ENCODE measurements around the gene TMEM164.

TMEM164 gene

DNA sequence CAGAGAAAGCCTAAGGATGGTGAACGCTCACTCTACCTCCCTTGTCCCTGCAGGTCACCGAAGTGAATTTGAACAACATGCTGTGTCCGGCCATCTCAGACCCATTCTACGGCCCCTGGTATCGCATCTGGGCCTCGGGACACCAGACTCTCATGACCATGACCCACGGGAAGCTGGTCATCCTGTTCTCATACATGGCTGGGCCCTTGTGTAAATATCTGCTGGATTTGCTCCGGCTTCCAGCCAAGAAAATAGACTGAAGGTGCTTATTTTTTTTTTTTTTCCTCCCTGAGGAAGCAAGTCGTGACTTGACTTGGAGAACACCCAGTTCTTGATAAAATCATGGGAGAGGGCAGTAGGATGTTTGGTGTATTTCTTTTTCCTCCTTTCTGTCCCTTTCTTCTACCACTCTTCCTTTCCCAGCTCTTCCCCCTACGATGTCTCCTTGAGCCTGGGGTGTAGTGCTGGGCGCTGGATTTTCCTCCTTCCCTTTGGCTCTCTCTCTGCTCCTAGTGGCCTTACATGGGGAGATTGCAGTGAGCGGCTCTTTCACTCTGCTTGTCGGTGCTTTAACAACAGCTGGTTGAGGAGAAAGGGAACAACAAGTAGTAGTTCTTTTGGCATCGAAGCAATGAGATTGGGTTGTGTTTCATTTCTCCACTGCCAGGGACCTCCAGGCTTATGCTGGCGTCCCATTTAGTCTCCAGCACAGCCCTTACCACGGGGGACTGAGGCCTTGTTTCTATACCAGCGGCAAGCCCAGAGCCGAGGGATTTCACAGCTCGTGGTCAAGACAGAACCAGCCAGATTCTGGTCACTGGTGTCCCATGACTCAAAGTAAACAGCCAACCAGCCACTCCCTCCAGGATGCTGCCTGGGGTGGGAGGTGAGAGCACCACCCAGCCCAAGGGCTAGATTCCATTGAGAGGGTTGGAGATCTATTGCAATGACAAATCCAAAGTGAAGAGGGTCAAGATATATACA, 170.6 kb downstream of the TMEM164 start:
- no peak for DNase-seq

DNA sequence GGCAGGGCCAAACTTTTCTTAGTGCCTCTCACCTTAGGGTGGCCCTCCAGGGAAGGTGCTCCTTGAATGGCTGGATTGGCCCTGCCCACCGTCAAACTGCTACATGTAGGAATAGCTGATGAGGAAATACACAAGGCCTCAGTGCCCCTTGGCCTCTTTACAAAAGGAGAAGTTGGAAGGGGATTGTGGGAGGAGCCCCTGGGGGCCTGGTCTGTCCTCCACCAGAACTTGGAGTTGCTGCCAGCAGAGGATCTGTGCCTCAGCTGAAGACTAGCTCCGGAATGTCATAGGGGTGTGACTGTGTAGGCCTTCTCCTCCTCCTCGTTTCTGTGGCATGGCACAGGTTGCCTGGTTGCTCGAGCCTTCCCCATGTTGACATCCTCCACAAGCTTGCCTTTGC, 172.2 kb downstream of the TMEM164 start:
- no peak for DNase-seq

DNA sequence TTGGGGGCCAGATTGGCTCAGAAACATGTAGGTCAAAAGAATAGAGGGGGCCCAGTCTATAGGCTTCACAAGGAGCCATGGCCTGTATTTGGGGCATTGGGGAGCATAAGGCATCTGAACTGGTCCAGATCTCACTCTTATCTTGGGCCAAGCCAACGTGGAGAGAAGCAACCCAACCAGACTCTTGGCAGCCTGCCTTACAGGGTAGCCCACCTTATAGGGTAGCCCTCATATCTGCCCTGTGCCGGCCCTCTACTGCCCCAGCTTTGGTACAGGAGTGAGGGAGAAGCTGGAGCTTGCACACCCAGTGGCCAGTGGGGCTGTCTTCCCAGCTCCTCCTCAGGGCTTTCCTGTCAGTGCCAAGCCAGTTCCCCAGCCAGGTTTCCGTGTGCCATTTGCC, 172.8 kb downstream of the TMEM164 start:
- no peak for DNase-seq

DNA sequence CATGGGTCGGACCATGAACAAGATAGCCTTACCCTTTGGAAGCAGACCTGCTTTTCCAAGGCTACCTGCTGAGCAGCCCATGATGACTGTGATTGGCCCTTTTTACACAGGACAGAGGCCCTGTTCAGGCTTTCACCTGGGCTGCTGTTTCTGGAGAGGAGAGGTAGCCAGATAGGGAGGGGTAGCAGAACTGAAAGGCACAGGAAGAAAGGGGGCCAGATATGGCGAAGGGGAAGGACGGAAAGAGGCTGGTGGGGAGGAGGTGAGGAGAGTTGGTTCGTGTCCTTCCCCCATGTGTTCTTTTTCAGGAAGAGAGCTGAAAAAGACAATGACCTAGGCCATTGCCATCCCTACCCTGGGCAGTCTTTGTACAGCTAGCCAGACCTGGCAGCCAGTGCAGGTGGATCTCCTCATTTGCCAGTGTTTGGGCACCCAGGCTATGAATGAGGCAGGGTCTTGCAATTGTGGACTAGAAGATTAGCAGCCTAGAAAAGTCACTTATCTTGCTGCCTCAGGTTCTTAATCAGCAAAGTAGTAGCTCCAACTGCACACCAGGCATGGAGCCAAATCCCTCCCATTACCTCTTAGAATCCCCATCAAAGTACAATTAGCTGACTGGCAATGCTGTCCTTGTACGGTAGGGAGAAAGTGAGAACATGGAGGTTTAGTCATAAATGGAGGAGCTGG, 175.4 kb downstream of the TMEM164 start:
- DNase-seq = no peak

DNA sequence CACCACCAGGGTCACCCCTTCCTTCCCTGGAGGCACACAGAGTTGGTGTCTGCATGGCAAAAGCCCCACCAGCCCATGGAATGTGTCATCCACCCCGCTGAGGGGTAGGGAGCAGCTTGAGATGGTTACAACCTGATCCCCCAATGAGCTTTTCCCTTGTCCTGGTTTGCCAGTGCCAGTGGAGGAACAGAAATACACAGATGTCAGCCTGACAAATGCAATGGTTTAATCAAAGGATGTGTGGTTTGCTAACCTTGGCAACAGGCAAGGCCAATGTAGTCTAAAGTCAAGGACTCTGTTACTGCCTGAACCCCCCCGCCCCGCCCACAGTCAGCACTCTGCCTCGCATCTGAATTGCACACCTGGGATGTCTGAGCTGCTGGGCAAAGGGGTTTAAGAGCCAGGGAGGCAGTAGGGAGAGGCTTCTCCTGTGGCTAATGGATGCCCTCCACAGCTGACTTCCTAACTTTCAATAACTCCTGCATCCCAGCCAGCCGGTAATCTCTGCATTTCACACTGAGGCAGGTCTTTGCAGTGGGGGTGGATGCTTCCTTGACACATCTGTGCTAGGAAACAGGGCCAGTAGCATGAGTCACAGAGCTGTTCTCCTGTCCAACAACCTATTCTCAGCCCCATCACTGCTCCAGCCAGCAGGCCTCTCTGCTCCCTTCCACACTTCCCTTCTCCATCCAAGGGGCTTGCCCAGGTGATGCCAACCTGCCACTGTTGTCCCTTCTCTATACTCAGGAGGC, 177.4 kb downstream of the TMEM164 start:
- DNase-seq = no peak

DNA sequence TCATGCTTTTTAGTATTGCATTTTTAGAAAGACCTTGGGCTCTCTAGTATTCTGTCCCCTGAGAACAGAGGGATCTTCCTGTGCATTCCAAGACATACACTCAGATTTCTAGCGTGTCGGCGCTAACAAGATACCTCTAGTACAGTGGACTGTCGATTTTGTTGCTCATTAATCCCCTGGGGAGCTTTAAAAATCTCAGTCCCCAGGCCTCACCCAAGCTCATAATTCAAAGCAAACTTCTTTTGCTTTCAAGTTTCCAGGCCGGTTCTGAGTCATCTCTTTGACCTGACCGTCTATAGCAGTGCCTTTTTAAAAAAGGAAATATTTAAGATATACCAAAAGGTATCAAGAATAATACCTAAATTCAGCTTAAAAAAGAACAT, 178.0 kb downstream of the TMEM164 start:
- no peak for DNase-seq

DNA sequence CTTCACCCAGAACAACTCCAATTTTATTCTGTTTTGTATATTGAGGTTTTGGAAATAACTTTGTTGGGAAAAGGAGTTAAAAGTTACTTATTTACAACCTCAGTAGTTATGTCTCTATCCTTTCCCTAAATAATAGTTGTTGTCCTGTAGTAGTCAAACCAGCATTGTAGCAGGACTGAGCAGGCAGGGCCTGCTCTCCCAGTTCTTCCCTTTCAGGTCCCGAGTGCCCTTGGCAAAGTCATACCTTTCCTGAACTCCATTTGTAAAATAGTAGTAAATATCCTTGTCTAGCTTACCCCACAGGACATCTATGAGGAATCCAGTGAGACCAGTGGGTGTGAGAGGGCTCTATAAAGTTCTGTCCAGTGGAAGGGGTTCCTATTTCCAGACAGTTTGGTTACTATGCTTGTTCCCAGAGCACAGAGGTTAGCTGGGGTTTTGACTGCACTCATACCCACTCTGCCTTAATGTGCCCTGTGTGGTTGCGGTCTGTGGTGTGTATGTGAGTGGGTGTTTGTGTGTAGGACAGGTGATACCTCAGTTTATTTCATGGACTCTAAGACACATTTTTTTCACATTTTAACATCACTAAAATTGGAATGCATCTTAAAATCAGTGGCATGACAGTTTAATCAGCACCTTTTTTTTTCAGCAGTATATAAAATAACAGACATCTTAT, 178.7 kb downstream of the TMEM164 start:
- DNase-seq = no peak

DNA sequence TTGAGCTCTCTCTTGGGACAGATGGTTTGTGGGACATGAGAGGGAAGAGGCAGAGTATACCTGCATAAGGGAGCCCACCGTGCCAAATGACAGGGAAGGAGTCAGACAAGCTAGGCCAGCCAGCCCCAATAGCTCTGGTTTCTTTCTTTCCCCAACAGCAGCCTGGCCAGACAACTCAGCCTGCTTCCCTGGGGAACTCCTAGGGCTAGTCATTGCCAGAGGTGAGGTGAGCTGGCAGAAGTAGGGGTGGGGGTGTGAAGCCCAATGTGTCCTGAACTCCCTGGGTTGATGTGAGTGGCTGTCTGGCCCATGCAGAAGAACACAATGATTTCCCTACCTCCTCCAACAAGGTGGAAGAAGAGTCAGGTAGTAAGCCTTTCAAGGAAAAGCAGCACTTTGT, 179.4 kb downstream of the TMEM164 start:
- no peak for DNase-seq

DNA sequence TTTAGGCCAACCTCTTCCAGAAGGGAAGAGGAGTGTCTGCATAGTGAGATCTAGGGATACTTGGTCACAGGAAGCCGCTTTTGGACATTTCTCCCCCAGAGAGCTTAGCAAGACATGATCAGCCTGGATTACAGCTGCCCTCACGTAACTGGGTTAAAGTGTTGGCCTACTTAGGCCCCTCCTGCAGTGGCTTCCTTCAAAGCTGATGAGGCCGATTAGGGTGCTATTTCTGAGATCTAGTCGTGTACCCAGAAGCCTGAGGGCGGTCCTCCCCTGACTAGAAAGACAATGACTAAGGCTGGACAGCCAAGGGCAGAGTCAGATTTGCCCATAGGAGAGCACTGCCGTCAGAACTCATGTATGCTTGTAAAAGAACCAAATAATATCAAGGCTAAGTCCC, 180.0 kb downstream of the TMEM164 start:
- DNase-seq = no peak

DNA sequence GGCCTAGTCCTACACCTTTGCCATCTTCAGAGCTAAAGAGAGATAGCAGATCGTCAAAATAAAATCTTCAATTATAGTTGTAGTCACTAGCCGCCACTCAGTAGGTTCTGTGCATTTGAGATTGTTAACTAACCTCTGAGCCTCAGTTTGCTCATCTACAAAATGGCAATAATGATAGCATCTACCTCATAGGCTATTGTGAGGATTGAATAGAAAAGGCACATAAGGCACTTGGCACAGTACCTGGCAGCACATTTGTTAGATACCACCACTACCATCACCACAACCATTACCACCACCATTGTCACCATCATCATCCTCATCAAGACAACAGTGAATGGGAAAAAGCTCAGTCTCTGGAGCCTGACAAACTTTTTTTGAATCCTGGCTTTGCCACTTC, 180.4 kb downstream of the TMEM164 start:
- no peak for DNase-seq

DNA sequence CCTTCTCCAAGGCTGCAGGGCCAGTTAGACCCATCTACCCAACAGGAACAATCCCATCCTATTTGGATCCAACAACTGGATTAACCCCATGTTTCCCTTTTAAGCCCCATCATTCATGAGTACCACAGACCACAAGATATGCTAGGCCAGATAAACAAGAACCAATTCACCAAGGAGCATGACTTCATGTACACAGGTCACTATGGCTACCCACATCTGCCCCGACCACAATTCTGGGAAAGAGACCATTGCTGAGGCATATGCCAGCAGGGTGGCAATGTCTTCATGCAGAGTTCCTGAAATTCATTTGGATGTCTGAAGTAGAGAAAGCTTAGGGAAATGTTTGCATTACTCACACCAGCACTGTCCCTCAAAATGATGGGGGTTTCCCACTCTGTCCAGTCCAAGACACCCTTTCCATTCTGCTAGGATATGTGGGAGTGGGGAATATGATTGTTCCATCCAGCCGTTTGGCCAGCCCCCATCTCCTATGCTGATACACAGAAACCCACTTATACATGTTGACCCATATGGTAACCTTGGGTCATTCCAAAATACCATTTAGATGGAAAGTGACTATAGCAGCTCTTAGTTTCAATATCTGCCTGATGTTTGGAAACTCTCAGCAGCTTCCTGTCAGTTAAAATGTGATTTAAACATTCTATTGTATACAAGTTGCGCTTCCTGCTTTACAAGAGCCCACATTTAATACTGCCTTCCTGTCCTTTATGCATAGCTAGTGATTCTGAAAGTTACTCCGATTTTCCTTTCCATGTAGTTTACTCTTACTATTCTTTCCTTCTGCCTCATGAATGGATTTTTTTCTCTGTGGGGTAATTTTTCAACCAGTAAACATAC, 186.0 kb downstream of the TMEM164 start:
- no peak for DNase-seq

DNA sequence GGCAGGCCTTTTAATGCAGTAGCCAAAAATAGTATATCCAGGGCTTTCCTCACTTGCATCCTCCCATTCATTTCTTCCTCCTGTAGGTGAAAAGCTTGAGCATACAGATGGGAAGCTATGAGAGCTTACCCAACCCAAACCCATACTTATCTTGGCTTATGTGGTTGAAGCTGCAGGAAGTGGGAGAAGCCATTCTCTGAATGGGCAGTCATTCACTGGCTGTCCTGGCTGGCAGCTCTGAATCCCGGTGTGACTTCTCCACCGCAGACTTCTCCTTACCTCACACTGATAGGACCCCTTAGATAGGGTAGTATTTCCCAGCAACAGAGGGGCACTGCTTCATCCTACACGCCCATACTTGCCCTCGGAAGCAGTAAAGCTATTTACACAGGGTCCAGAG, 189.6 kb downstream of the TMEM164 start:
- DNase-seq = no peak

DNA sequence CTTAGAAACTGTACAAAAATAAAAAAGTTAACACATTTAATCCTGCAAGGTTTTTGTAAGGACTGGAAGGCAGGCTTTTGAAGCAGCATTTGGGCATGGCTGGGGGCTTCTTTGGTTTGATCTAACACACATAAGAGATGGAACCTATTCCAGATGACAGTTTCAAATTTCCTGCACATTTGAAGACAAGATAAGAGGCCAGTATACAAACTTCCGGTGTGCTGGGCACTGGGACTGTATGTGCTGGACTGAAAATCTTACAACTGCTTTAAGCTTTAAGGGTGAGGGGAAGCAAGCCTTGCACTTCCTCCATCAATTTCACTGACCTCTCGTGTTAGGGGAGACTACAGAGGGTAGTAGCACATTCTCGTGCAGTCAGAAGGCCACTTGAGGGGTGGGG, 192.1 kb downstream of the TMEM164 start:
- no peak for DNase-seq

DNA sequence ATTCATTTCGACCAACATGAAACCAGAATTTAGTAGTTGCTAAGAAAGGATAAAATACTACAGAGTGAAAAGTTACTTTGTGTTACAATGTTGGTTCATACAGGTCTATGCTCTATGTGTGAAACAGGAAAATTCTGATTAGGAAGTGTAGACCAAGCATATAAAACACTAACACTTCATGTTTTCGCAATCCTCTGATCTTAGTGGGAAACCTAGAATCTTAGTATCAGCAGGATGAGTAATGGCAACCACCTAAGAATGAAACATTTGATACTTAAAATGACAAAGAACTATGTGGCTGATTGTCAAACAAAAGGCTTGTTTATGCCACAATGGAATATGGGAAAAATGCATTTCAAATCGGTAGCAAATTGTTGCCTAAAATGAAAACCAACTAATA, 198.9 kb downstream of the TMEM164 start:
- DNase-seq = no peak

DNA sequence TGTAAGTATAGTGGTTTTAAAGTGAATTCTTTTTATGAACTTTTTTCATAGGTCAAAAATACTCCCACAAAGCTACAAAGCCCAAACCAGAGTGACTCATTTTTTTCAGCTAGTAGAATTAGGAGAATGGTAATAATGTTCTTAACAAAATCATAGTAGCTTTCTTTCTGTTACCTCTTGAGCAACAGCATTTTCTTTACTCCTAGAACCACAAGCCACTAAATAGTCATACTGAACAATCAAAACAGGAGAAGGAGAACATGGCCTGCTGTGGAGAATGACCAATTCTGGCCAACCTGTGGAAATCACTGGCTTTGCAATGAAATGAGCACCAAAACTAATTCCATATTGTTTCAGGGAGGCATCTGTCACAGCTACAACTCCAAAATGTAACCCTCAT, 202.1 kb downstream of the TMEM164 start:
- DNase-seq = no peak

DNA sequence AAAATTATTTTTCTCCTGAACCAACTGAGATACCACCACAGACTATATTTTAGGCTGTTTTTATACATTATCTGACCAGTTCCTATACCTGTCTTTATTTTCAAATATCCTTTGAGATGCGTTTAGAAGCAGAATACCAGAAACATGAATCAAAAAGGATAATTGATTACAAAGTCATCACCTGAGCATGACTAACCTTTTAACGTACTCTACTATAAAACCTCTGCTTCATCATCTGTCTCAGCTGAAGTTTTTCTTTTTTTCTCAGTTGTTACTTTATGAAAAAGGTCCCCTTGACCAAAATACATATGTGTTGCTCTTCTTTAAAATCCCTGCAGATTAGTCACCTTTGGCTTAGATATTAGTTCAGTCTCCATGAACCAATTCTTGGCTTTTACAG, 205.2 kb downstream of the TMEM164 start:
- DNase-seq = no peak

DNA sequence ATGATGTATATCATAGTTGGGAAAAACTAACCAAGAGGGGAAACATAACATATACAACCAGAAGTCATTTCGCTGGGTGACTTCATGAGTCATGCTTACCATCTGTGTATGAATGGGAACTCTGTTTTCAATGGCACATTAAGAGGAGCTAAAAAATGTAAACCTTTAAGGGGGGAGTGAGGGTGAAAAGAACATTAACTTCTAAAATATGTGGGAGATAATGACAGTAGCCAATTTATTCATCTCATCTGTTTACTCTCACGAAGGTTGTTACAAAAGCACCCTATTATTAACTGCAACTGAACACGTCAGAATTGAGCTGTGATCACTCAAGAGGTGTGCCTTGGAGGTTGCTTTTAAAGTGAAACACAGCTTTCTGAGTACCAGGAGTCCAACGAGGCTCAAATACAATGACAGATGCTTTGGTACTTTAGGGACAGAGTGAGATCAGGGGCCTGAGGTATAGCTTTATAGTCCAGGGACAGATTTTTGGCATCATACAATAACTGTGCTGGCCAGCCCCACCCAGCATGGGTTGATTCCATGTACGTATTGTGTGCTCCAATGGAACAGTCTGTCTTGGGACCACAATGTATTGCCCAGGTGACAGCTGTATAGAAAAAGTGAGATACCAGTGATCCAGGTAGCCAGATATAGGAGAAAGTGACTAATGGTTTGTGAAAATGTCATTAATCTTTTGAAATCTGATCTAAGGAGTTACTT, 207.7 kb downstream of the TMEM164 start:
- no peak for DNase-seq

DNA sequence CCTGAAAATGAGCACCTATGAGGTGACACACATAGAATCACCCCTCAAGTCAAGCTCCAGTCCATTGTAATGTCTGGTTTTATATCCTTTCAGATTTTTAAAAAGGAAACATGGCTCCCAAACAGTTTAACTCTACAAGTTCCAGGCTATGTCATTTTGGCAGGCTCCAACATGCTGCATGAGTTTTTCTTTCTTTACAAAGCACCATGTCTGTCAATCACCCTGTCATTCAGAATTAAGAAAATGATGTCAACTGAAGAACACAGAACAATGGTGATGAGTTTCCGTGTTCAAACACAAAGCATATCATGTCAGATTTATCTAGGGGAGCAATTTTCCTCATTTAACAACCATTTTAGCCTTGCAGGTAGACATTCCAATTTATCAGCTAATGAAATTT, 208.4 kb downstream of the TMEM164 start:
- no peak for DNase-seq

DNA sequence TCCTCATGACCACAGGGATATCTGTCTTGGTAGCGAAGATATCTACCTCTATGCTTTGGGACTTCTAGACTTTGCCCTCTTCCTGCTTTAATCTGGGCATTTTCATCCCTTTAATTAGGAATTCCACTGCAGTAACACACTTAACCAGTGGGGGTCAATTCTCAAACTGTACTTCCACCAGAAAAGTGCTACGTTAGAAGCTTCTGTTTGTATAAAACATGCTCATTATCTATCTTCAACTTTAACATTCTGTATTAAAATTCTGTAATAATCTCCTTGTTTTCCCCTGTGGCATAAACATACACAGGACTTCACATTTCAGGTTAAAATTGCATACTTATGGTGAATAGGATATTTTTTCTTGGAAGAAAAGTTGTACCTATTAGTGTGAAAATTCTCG, 209.4 kb downstream of the TMEM164 start:
- no peak for DNase-seq

DNA sequence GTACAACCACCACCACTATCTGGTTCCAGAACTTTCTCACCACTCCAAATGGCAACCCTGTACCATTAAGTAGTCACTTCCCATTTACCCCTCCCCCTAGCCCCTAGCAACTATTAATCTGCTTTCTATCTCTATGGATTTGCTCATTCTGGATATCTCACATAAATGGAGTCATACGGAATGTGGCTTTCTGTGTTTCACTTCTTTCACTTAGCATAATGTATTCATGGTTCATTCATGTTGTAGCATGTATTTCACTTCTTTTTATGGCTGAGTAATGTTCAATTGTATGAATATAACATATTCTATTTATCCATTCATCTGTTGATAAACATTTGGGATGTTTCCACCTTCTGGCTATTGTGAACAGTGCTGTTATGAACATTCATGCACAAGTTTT, 210.3 kb downstream of the TMEM164 start:
- DNase-seq = no peak

DNA sequence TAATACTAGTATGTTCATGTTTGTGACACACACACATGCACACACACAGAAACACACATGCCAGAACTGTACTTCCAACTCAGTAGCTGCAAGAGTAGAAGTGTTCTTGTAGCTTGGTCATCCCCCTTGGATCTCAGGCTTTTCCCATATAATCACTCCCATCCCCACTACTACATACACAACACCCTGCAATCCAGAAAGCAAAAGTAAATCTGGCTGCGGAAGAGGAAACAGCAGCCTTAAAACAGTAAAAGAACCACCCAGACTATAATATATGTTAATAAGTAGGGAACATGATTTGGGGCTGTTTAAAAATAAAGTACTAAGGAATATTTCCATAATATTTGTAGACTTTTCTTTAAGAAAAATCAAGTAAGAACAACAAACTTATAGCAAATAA, 211.8 kb downstream of the TMEM164 start:
- DNase-seq = no peak
